NT2/D1 (cell line): ENCODE measurements around the gene STH.

Experiments used
- DNase-seq: peaks from one replicate; pipeline ENCODE4 v3.0.0-alpha.2; 2011; ENCODE audit warnings: low read depth, low spot score
- H3K27me3 ChIP-seq: 2 replicates; pipeline ENCODE4 v1.6.0; 2011; ENCODE audit warnings: mild to moderate bottlenecking; ENCODE audit not compliant: insufficient read length, insufficient read depth
- H3K36me3 ChIP-seq: 2 replicates; pipeline ENCODE4 v1.6.1; 2011; ENCODE audit warnings: mild to moderate bottlenecking, low read length, mixed read lengths; ENCODE audit not compliant: insufficient read depth, insufficient read length
- H3K4me1 ChIP-seq: 2 replicates; pipeline ENCODE4 v1.5.1; 2011; ENCODE audit not compliant: insufficient read depth, insufficient read length
- H3K4me3 ChIP-seq: 2 replicates; pipeline ENCODE4 v1.5.1; 2011; ENCODE audit warnings: low read depth; ENCODE audit not compliant: insufficient read length
- H3K9ac ChIP-seq: 2 replicates; pipeline ENCODE4 v1.6.0; 2011; ENCODE audit warnings: low read depth; ENCODE audit not compliant: insufficient read length
- H3K9me3 ChIP-seq: 2 replicates; pipeline ENCODE4 v1.5.1; 2011; ENCODE audit warnings: mild to moderate bottlenecking, low read length; ENCODE audit not compliant: insufficient read depth
- SUZ12 ChIP-seq: IDR thresholded peaks from 2 replicates; pipeline ENCODE4 v1.6.1; 2011; ENCODE audit not compliant: insufficient read length, insufficient read depth; ENCODE audit errors: extremely low read depth
- YY1 ChIP-seq: IDR thresholded peaks from 2 replicates; pipeline ENCODE4 v1.6.1; 2011; ENCODE audit not compliant: insufficient read length, insufficient read depth
- ZNF274 ChIP-seq: IDR thresholded peaks from 2 replicates; pipeline ENCODE4 v1.6.1; 2011; ENCODE audit warnings: mild to moderate bottlenecking, low read depth, low read length

The STH gene

GRCh38 chr17:46043606-46044005 is 44.6 kb downstream of the STH start:
- peaks cover 84% of the 10 kb centered on the region for H3K36me3 ChIP-seq
- DNase-seq: no peak
- no peaks in the 10 kb centered on the region for H3K4me1 ChIP-seq
- H3K9ac ChIP-seq: no peak overlapping the region
- H3K27me3 ChIP-seq: no peaks in the 10 kb centered on the region
- TF ChIP-seq ZNF274: no peak
- no peak for TF ChIP-seq YY1
- no peak for TF ChIP-seq SUZ12
- H3K9me3 ChIP-seq: no peaks in the 10 kb centered on the region
- H3K4me3 ChIP-seq: no peak overlapping the region

GRCh38 chr17:46044286-46044928 is 45.4 kb downstream of the STH start:
- TF ChIP-seq YY1 (no peak), ZNF274 (no peak)

DNA sequence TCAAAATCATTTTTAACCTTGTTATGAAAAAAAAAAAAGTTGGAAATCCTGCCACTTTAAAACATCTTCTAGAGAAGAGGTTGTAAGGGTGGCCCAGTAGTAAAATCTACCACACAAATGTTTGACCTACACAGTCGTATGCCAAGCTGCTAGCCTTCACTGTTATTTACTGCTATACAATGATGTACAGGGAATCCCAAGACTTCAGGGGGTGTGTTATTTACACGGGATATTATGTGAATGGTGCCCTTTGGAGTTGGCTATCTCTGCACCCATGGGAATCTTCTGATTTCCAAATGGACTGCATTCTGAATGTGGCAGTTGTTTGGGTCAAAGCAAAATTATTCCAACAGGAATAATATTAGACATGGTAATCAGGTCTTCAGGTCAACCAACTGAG is 45.9 kb downstream of the STH start:
- no peak for TF ChIP-seq ZNF274
- TF ChIP-seq SUZ12: no peak
- TF ChIP-seq YY1: no peak
- H3K9ac ChIP-seq: no peak overlapping the region
- H3K4me3 ChIP-seq: no peak overlapping the region
- no peak for DNase-seq
- H3K27me3 ChIP-seq: no peaks in the 10 kb centered on the region
- H3K36me3 ChIP-seq: peaks cover 84% of the 10 kb centered on the region
- no peaks in the 10 kb centered on the region for H3K9me3 ChIP-seq
- no peaks in the 10 kb centered on the region for H3K4me1 ChIP-seq

More at GRCh38 chr17:46044286-46044928, 45.4 kb downstream of the STH start:
- Histone ChIP-seq H3K9me3 (no peaks in the 10 kb centered on the region), H3K27me3 (no peaks in the 10 kb centered on the region), H3K9ac (no peak overlapping the region), H3K4me1 (no peaks in the 10 kb centered on the region), H3K4me3 (no peak overlapping the region), H3K36me3 (peaks cover 84% of the 10 kb centered on the region)
- peak; percentile 57 for DNase-seq

- DNase-seq: no peak
- Histone ChIP-seq H3K9me3 (no peaks in the 10 kb centered on the region), H3K4me3 (no peak overlapping the region), H3K27me3 (no peaks in the 10 kb centered on the region), H3K4me1 (no peaks in the 10 kb centered on the region), H3K9ac (no peak overlapping the region), H3K36me3 (peaks cover 87% of the 10 kb centered on the region)
- TF ChIP-seq YY1 (no peak), ZNF274 (no peak), SUZ12 (no peak)
These were observed 46.6 kb downstream of the STH start for GRCh38 chr17:46045639-46046038.

- Histone ChIP-seq H3K9ac (no peak overlapping the region), H3K9me3 (no peaks in the 10 kb centered on the region), H3K27me3 (no peaks in the 10 kb centered on the region), H3K36me3 (peaks cover 84% of the 10 kb centered on the region), H3K4me3 (no peak overlapping the region), H3K4me1 (no peaks in the 10 kb centered on the region)
- TF ChIP-seq YY1 (no peak), ZNF274 (no peak), SUZ12 (no peak)
- DNase-seq: no peak
These were observed 47.9 kb downstream of the STH start for GRCh38 chr17:46046957-46047356.

GRCh38 chr17:46047398-46047797 is 48.3 kb downstream of the STH start:
- Histone ChIP-seq H3K9ac (no peak overlapping the region), H3K4me1 (no peaks in the 10 kb centered on the region), H3K36me3 (peaks cover 85% of the 10 kb centered on the region), H3K9me3 (no peaks in the 10 kb centered on the region), H3K4me3 (no peak overlapping the region), H3K27me3 (no peaks in the 10 kb centered on the region)
- TF ChIP-seq ZNF274 (no peak), YY1 (no peak), SUZ12 (no peak)
- no peak for DNase-seq

DNA sequence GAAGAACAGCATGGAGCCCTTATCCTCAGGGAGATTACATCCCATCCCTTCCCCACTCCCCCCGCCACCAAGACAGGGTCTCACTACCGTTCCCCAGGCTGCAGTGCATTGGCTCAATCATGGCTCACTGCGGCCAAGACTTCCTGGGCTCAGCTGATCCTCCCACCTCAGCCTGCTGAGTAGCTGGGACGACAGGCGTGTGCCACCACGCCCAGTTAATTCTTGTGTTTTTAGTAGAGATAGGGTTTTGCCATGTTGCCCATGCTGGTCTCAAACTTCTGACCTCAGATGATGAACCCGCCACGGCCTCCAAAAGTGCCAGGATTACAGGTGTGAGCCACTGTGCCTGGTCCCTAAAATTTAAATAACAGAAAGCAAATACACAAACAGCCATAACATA is 48.8 kb downstream of the STH start:
- H3K9ac ChIP-seq: no peak overlapping the region
- H3K4me3 ChIP-seq: no peak overlapping the region
- TF ChIP-seq ZNF274 (no peak), SUZ12 (no peak), YY1 (no peak)
- H3K4me1 ChIP-seq: no peaks in the 10 kb centered on the region
- no peak for DNase-seq
- no peaks in the 10 kb centered on the region for H3K27me3 ChIP-seq
- no peaks in the 10 kb centered on the region for H3K9me3 ChIP-seq
- peaks cover 81% of the 10 kb centered on the region for H3K36me3 ChIP-seq
